DOHH2 (cell line): ENCODE data around the gene VWA1.
"Not testable (repeated sequence)": the region's sequence is repeated elsewhere in the genome, so short reads cannot be mapped to it uniquely, and the experiment has no call there.

Experiments
- H3F3A ChIP-seq: fragments of 200-600 bp; sonication (generic), shearing (Covaris generic); 2 replicates; pipeline ENCODE4 v1.6.0; 2016; ENCODE audit warnings: antibody characterized with exemption, mild to moderate bottlenecking; ENCODE audit not compliant: control insufficient read depth, insufficient read depth
- H3K27ac ChIP-seq: fragments of 200-600 bp; sonication (generic); 2 replicates; pipeline ENCODE4 v1.5.1; 2014; ENCODE audit warnings: low read depth, mild to moderate bottlenecking, low read length, moderate library complexity
- H3K27me3 ChIP-seq: fragments of 200-600 bp; sonication (generic); 2 replicates; pipeline ENCODE4 v1.6.1; 2014; ENCODE audit warnings: mild to moderate bottlenecking, low read length, mixed read lengths; ENCODE audit not compliant: control insufficient read depth
- H3K36me3 ChIP-seq: fragments of 200-600 bp; sonication (generic); 2 replicates; pipeline ENCODE4 v1.6.1; 2014; ENCODE audit warnings: mild to moderate bottlenecking, low read length, moderate library complexity, mixed read lengths; ENCODE audit not compliant: control insufficient read depth
- H3K4me1 ChIP-seq: fragments of 200-600 bp; sonication (generic); 2 replicates; pipeline ENCODE4 v1.6.1; 2014; ENCODE audit warnings: mild to moderate bottlenecking, low read length, mixed read lengths; ENCODE audit not compliant: control insufficient read depth
- H3K4me2 ChIP-seq: fragments of 200-600 bp; sonication (generic); 2 replicates; pipeline ENCODE4 v1.6.0; 2014; ENCODE audit warnings: mild to moderate bottlenecking, low read length, moderate library complexity
- H3K4me3 ChIP-seq: fragments of 200-600 bp; sonication (generic); 2 replicates; pipeline ENCODE4 v1.5.1; 2014; ENCODE audit warnings: mild to moderate bottlenecking, low read length, mixed read lengths
- H3K79me2 ChIP-seq: fragments of 200-600 bp; sonication (generic); 2 replicates; pipeline ENCODE4 v1.6.1; 2014; ENCODE audit warnings: mild to moderate bottlenecking, low read length, mixed read lengths; ENCODE audit not compliant: control insufficient read depth
- H3K9me2 ChIP-seq: fragments of 200-600 bp; sonication (generic); replicated peaks from 2 replicates; pipeline ENCODE4 v1.6.1; 2014; ENCODE audit warnings: mild to moderate bottlenecking, low read length, mixed read lengths; ENCODE audit not compliant: control insufficient read depth
- H3K9me3 ChIP-seq: fragments of 200-600 bp; sonication (generic); 2 replicates; pipeline ENCODE4 v1.6.1; 2014; ENCODE audit warnings: antibody characterized with exemption, low read length, mixed read lengths; ENCODE audit not compliant: control insufficient read depth, insufficient read depth
- H4K20me1 ChIP-seq: fragments of 200-600 bp; sonication (generic); 2 replicates; pipeline ENCODE4 v1.6.0; 2014; ENCODE audit warnings: low read depth, mild to moderate bottlenecking, antibody characterized with exemption, low read length, moderate library complexity; ENCODE audit not compliant: control insufficient read depth, insufficient read depth
- CTCF ChIP-seq: fragments of 200-600 bp; sonication (generic); IDR thresholded peaks from one replicate; pipeline ENCODE4 v1.5.1; 2014; ENCODE audit warnings: antibody characterized with exemption, mild to moderate bottlenecking, low read depth, low read length; ENCODE audit not compliant: poor library complexity, severe bottlenecking
- EZH2phosphoT487 ChIP-seq: fragments of 200-600 bp; sonication (generic); IDR thresholded peaks from 2 replicates; pipeline ENCODE4 v1.6.1; 2017; ENCODE audit warnings: borderline replicate concordance, mild to moderate bottlenecking, antibody characterized with exemption, low read length, moderate library complexity, mixed read lengths

The VWA1 gene

GRCh38 chr1:1452882-1453281 is 17.4 kb downstream of the VWA1 start:
- Histone ChIP-seq H3K9me2 (no peaks in the 10 kb centered on the region), H3K4me1 (no peaks in the 10 kb centered on the region), H3K9me3 (no peaks in the 10 kb centered on the region), H3K36me3 (no peaks in the 10 kb centered on the region), H3F3A (no peaks in the 10 kb centered on the region), H3K27ac (no peak overlapping the region), H3K4me3 (no peak overlapping the region), H3K4me2 (no peak overlapping the region), H3K79me2 (no peaks in the 10 kb centered on the region), H3K27me3 (no peaks in the 10 kb centered on the region), H4K20me1 (no peaks in the 10 kb centered on the region)
- TF ChIP-seq EZH2phosphoT487 (no peak), CTCF (no peak)

GRCh38 chr1:1454286-1455056 is 19.0 kb downstream of the VWA1 start:
- H3K4me3 ChIP-seq, H3K79me2 ChIP-seq, H3K4me1 ChIP-seq, H3F3A ChIP-seq, H4K20me1 ChIP-seq, H3K27ac ChIP-seq, H3K4me2 ChIP-seq, H3K9me3 ChIP-seq, H3K36me3 ChIP-seq, H3K27me3 ChIP-seq, H3K9me2 ChIP-seq: not testable (repeated sequence)

GRCh38 chr1:1455366-1455884 is 19.9 kb downstream of the VWA1 start:
- Histone ChIP-seq H3K9me2 (no peaks in the 10 kb centered on the region), H3K4me3 (no peak overlapping the region), H4K20me1 (no peaks in the 10 kb centered on the region), H3K4me1 (no peaks in the 10 kb centered on the region), H3K27ac (no peak overlapping the region), H3K4me2 (no peak overlapping the region), H3F3A (no peaks in the 10 kb centered on the region), H3K36me3 (no peaks in the 10 kb centered on the region), H3K9me3 (no peaks in the 10 kb centered on the region), H3K79me2 (no peaks in the 10 kb centered on the region), H3K27me3 (no peaks in the 10 kb centered on the region)
- no peak for TF ChIP-seq CTCF
- no peak for TF ChIP-seq EZH2phosphoT487

GRCh38 chr1:1455934-1456333 is 20.4 kb downstream of the VWA1 start:
- not testable (repeated sequence) for H3K9me2 ChIP-seq, H3K27me3 ChIP-seq, H3K36me3 ChIP-seq, H3K4me2 ChIP-seq, H3K27ac ChIP-seq, H3K9me3 ChIP-seq, H3K79me2 ChIP-seq, H3K4me3 ChIP-seq, H3F3A ChIP-seq, H3K4me1 ChIP-seq, H4K20me1 ChIP-seq

GRCh38 chr1:1456683-1457255 is 21.3 kb downstream of the VWA1 start:
- H3K79me2 ChIP-seq, H3K36me3 ChIP-seq, H3K27me3 ChIP-seq, H3K27ac ChIP-seq, H3K4me2 ChIP-seq, H3K4me1 ChIP-seq, H4K20me1 ChIP-seq, H3F3A ChIP-seq, H3K4me3 ChIP-seq, H3K9me2 ChIP-seq, H3K9me3 ChIP-seq: not testable (repeated sequence)

GRCh38 chr1:1459156-1459555 is 23.7 kb downstream of the VWA1 start:
- H3K36me3 ChIP-seq, H3K79me2 ChIP-seq, H3F3A ChIP-seq, H3K9me2 ChIP-seq, H3K4me3 ChIP-seq, H3K27me3 ChIP-seq, H3K4me2 ChIP-seq, H4K20me1 ChIP-seq, H3K27ac ChIP-seq, H3K9me3 ChIP-seq: not testable (repeated sequence)
- peaks cover 21% of the 10 kb centered on the region for H3K4me1 ChIP-seq
